ENCODE data around the gene DDX28.

The DDX28 gene, protein sequence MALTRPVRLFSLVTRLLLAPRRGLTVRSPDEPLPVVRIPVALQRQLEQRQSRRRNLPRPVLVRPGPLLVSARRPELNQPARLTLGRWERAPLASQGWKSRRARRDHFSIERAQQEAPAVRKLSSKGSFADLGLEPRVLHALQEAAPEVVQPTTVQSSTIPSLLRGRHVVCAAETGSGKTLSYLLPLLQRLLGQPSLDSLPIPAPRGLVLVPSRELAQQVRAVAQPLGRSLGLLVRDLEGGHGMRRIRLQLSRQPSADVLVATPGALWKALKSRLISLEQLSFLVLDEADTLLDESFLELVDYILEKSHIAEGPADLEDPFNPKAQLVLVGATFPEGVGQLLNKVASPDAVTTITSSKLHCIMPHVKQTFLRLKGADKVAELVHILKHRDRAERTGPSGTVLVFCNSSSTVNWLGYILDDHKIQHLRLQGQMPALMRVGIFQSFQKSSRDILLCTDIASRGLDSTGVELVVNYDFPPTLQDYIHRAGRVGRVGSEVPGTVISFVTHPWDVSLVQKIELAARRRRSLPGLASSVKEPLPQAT

DNA sequence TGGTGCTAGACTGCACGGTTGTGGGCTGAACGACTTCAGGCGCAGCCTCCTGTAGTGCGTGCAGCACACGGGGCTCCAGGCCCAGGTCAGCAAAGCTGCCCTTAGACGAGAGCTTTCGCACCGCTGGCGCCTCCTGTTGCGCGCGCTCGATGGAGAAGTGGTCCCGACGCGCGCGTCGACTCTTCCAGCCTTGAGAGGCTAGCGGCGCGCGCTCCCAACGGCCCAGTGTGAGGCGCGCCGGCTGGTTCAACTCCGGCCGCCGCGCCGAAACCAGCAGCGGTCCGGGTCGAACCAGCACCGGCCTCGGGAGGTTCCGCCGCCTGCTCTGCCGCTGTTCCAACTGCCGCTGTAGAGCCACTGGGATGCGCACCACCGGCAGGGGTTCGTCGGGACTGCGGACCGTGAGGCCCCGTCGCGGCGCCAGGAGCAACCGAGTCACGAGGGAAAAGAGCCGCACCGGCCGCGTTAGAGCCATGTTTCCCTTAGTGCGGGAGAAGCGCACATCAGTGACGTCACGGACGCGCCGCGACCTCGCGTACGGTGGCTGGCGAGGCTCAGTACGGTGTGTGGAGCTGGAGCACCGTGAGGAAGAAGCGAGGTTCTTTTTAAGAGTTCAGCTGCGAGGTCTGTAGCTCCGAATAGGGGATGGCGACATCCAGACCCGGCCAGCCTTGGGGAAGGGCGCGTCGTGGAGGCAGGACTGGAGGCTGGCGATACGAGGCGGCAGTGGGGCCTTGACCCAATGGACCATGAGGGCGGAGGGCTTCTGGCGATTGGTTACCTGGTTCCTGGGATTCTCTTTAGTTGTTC, at the start of gene DDX28, which contains the start of gene DUS2:
Gene DDX28 (minus strand): TSS at position 505 of the 810 bp plus-strand sequence. CDS start 30 bp downstream, at position 475.
Gene DUS2 (plus strand): TSS at position 557 of the 810 bp plus-strand sequence. CDS start 14,740 bp downstream, outside the sequence.
- DNase-seq (ENCODE audit: low spot score), result peak; percentile 94

DNA sequence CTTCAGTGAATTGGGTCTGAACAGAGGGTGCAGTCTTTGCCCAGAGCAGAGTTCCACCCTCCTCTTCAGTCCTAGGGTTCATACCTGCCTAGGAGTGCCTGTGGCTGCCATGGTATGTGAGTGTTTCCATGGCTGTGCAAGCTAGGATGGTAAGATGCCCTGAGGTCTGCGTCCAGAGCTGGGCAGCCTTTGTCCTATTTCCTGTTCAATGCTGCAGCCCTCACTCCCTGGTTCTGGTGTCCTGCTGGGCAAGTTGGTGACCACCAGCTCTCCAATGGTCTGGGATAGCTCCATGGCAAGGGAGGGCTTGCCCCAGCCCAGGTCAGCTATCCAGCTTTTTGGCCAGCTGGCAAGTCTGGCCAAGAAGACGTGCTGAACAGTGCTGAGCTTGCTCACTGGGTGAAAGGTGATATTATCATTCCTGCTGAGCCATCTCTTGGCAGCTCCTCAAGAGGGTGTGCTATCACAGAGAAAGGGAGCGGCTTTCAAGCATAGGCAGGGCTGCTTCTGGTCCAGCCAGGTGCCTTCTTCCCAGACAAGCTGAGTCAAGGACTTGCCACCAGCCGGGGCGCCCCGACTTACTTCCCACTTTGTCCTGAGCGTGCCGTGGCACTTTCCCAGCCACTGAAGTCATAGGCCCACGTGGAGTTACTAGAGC, 49.1 kb upstream of the DDX28 start:
- peak; percentile 19 for DNase-seq (ENCODE audit: low spot score)

DNA sequence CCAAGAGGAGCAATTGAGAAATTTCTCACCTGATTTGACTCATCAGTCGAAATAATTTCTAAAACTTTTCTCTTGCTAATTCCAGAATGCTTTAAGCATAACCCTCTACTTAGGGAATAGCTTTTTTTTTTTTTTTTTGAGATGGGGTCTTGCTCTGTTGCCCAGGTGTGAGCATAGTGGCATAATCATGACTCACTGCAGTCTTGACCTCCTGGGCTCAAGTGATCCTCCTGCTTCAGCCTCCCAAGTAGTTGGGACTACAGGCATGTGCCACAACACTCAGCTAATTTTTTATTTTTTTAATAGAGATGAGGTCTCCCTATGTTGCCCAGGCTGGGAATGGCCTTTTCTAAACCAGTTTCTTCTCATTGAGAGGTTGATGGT, 48.5 kb upstream of the DDX28 start:
- DNase-seq (ENCODE audit: low spot score), result no peak

DNA sequence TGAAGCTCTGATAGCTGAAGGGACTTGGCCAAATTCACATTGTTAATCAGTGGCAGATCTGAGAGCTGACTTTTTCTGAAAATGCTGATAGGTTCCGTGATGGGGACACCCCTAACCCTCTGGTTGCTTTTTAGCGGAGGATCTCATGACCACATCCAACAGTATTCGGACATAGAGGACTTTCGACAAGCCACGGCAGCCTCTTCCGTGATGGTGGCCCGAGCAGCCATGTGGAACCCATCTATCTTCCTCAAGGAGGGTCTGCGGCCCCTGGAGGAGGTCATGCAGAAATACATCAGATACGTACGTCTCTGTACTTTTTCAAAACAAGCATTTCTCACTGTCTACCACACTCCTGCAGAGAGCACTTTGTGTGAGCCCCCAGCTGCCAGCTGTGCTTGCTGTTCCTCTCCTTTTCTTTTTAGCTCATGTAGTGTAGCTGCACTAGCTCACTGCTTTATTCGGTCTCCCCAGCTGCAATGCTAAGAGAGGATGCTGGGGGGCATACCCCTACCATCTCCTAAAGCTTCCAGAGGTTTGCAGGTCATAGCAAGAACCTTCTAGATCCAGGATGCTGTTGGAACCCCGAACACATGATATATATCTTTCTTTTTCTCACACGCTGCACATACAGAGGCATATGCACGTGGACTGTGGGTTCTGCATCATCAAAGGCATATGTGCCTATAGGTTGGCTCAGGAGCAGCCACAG, 47.9 kb upstream of the DDX28 start:
- peak; percentile 89 for DNase-seq (ENCODE audit: low spot score)

DNA sequence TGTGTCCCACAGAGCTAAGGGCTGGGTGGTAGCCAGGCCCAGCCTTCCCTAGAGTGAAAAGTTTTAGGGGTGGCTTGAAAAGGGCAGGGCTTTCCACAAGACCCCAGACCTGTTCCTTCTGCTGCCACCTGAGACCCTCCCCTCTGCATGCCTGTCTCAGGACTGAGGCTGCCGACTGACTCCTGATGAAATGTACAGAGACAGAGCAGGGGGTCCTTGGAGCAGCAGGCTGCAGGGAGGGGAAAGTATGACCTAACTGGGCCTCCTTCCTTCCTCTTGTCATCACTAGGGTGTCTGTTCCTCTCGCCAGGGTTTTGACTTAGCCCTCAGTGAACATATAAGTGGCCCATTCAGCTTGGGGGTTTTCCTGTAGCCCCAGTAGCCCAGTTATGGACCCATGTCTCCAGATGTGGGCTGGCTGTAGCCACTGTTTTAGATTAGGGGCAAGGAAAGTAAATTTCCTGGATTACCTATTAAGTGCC, 47.3 kb upstream of the DDX28 start:
- DNase-seq (ENCODE audit: low spot score), result peak; percentile 50

DNA sequence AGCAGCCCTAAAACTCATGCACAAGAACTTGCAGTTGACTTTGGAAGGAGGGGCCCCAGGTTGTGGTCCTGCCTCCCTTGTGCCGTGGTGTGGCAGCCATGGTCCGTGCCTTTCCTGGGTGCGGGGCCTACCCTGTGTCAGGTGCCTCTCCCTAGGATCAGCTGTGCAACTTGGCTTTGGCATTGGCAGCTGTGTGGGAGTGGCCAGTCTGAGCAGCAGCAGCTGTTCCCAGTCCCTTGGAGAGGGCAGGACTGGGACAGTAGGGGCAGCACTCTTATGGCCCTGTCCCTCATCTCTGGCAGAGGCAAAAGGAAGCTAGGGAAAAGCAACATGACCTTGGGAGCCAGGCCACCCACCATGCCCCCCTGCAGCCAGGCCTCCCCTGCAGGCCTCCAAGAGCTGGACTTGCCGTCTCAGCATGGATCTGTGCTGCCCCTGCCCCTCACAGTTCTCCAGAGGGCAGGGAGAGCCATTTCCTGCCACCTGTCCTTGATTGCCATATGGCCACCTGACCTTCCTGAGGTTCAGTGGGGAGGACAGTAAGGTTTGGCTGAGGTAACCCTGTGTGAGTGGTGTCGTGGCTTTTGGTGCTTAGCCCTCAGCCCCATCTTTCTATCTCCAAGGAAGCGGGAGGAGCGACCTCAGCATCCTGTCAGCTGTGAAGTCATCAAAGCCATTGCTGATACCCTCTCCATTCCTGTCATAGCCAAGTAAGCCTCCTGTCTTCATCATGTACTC, 46.6 kb upstream of the DDX28 start:
- DNase-seq (ENCODE audit: low spot score), result peak; percentile 13

DNA sequence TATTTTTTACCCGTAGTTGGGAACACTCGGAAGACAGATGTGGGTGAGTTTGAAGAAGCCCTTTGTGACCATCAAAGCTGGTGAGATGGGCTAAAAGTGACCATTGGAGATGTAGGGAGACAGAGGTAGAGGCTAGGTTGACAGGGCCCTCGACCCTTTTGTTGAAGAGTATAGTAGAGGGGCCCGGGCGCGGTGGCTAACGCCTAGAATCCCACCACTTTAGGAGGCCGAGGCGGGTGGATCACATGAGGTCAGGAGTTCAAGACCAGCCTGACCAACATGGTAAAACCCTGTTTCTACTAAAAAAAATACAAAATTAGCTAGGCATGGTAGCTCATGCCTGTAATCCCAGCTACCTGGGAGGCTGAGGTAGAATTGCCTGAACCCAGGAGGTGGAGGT, 45.9 kb upstream of the DDX28 start:
- no peak for DNase-seq (ENCODE audit: low spot score)

DNA sequence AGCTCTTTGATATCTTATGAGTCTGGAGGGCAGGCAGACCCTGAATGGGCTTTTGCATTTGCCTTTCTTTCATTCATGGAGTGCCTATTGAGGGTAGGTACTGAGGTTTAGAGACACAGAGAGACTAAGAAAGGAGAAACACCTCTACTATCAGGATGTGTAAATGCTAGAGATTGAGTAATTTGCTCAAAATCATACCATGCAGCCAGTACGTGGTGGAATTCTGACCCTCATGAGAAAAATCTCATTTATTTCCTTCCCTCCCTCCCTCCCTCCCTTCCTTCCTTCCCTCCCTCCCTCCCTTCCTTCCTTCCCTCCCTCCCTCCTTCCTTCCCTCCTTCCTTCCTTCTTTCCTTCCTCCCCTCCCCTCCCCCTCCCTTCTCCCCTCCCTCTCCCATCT, 43.7 kb upstream of the DDX28 start:
- no peak for DNase-seq (ENCODE audit: low spot score)

DNA sequence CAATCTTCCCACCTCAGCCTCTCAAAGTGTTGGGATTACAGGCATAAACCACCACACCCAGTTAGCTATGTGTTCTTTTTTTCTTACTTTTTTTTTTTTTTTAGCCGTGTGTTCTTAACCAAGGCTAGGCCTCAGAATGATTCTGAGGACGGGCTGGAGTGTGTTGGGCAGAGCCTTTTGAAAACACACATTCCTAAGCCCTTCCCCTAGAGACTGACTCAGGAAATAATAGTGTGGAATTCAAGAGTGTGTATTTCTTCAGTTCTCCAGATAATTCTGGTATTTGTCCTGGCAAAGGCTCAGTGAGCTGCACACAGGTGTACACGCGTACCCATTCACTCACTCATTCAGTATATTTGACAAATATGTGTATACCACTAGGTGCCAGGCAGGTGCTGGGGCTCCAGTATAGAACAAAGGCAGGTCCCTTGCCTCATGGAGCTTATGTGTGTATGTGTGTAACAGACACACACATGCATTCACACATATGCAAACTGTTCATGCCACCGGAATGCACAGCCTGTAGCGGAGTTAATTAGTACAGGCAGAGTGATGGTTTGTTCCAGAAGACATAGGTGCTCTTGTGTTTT, 42.8 kb upstream of the DDX28 start:
- DNase-seq (ENCODE audit: low spot score), result no peak

DNA sequence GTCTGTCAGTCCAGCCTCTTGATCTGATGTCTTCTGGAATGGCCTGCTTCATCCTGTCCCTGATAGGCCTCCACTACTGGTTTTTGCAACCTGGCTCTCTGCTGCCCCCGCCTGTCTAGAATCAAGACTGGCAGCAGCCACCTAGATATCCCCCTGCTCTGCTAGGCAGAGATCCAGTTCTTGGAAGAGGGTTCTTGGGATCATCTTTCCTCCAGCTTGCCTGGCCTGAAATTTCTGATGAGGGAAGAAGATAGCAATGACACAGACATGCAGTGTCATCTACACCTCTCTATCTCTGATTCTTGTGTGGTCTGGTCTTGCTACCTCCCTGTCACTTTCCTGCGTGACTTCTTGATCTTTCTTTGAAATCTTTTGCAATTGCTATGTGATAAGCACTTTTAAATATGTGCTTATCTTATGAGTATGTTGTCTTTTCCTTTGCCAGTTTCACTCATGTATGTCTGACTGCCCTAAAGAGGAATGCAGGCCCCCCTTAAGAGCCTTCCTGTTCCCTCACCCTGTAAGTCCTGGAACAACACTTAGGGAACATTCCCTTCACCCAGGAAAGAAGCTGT, 41.8 kb upstream of the DDX28 start:
- peak; percentile 78 for DNase-seq (ENCODE audit: low spot score)

DNA sequence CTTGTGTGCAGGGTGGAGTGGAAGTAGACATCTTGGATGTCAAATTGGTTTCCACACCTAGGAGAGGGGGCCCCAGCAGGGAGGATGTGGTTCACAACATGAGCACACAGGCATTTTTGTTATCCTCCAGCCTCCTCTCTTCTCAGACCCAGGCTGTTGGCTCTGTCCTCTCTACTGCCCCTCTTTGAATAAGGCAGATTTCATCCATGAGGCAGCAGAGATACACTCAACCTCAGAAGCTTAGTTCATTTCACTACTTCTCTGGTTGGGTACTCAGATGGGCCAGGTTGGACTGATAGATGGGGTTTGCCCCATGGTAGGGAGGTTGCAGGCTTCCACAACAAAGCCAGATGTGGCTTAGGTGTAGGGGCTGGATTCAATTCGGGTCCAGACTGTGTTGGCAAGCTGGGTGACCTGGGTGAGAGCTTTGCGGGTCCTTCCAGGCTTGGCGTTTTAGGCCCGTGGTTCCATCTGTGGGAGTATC, 39.9 kb upstream of the DDX28 start:
- DNase-seq (ENCODE audit: low spot score), result no peak

DNA sequence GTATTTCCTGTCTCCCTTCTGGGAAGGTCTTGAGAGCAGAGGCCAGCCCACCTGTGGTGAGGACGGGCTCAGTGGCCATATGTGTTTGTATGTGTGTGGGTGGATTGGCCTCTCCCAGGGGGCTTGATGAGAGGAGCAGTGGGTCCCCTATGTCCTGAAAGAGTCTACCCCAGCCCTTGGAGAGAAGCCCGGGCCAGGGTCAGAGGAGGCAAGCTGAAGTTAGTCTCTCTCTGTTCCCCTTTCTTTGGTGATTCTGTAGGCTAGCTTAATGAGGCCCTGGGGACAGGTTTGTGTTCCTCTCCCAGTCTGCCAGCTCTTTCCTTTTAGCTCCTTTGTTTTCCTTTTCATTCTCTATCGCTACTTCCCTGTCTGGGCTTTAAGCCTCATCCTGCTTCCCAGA, 38.4 kb upstream of the DDX28 start:
- no peak for DNase-seq (ENCODE audit: low spot score)

DNA sequence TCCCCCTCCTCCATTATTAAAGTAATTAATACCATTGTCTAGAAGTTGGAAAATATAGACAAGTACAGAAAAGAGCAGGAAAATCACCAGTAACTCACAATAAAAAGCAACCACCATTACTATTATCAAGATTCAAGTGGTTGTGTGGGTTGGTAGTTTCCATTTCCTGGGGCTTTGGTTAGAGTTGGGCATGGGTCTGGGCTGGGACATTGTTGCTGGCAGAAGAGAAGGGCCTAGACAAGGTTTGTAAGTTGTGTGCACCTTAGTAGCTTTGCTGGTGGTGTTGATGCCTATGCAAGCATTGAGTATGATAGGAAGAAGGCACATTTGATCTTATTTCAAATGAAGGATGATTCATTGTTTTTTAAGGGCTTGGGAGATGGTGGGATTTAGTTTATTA, 36.8 kb upstream of the DDX28 start:
- no peak for DNase-seq (ENCODE audit: low spot score)

DNA sequence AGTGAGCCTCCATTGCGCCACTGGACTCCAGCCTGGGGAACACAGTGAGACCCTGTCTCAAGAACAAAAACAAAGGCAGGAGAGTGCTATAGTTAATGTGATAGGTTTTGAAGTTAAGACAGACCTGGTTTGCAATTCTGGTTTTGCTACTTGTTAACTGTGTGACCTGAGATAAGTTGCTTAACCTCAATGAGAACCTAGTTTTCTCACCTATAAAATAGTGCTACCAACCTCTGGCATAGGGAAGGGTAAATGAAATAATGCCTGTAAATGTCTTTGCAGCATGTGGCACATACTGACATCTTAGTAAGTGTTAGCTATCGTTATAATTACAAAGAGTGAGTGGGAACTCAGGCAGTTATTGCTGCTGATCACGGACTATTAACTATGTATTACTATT, 32.4 kb upstream of the DDX28 start:
- no peak for DNase-seq (ENCODE audit: low spot score)

DNA sequence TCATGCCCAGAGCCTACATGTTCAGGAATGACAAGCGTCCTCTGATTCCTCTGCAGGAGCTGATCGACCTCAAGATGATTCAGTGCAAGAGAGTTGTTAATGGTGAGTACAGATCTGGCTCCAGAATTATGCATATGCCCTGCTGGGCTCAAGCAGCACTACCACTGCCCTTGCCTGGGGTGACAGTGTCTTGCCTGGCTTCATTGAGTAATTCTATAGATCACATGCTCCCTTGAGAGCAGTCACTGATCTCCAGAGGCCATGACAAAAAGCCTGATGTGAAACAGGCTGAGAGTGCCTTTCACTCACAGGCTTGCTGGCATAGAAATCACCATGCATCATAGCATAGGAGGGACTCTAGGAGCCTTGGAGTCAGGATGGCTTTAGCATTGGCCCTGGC, 26.4 kb upstream of the DDX28 start:
- DNase-seq (ENCODE audit: low spot score), result no peak

DNA sequence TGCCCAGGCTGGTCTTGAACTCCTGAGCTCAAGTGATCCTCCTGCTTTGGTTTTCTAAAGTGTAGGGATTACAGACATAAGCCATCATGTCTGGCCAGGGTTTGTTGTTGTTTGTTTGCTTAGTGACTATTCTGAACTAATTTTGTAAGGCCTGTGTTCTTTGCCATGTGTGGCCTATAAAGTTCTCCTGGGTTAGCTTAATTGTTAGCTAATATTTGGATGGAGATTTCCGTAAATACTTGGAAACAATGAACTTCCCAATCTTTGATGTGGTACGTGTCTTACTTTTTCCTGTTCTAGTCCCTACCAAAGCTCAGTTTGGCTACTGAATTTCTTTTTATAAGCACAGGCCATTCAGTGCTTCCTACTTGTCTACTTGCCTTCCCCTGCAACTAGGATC, 25.0 kb upstream of the DDX28 start:
- no peak for DNase-seq (ENCODE audit: low spot score)

DNA sequence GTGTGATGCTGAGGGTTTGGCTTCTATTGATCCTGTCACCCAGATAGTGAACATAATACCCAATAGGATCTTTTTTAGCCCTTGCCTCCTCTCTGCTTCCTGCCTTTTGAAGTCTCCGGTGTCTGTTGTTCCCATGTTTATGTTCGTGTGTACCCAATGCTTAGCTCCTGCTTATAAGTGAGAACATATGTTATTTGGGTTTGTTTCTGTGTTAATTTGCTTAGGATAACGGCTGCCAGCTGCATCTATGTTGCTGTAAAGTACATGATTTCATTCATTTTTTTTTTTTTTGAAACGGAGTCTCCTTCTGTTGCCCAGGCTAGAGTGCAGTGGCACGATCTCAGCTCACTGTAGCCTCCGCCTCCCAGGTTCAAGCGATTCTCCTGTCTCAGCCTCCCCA, 23.1 kb upstream of the DDX28 start:
- no peak for DNase-seq (ENCODE audit: low spot score)

DNA sequence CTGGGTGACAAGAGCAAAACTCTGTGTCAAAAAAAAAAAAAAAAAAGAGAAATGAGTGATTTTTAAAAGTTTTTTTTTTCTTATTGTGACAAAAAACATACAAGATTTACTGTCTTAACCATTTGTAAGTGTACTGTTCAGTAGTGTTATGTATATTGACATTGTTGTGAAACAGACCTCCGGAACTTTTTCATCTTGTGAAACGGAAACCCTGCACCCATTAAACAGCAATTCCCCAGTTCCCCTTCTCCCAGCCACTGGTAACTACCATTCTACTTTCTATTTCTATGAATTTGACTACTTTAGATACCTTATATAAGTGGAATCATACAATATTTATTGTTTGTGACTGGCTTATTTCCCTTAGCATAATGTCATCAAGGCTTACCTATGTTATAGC, 18.8 kb upstream of the DDX28 start:
- no peak for DNase-seq (ENCODE audit: low spot score)

DNA sequence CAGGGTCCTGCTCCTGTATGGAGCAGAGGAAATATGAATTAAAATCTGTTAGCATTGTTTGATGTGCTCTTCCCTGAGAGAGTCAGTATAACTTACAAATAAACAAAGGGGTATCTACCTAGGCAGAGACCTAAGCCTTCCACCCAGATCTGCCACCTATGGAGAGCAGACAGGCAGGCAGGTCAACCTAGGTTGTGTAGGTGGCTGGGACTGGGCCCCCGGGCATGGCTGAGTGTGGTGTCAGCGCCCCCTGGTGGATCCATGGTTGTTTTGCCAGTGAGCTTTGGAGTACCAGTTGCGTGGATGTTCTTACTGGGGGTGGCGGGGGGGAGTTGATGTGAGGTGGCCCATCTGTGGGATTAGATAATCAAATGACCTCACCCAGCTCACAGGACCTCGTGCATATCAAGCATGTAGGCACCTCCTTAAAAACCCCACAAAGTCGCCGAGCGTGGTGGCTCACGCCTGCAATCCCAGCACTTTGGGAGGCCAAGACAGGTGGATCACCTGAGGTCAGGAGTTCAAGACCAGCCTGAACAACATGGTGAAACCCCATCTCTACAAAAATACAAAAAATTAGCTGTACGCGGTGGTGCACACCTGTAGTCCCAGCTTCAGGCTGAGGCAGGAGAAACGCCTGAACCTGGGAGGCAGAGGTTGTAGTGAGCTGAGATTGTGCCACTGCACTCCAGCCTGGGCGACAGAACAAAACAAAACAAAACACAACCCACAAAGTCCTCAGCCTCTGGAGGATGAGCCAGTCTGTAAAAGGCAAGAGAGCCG, 17.7 kb upstream of the DDX28 start:
- DNase-seq (ENCODE audit: low spot score), result peak; percentile 89
